HG03469 (cell line): ENCODE data around the gene TOMM6.
"Not testable (repeated sequence)": the region's sequence is repeated elsewhere in the genome, so short reads cannot be mapped to it uniquely, and the experiment has no call there.

ENCODE experiments used
- ATAC-seq: cut with Tn5 transposase; IDR thresholded peaks from one replicate; pipeline ENCODE4 v1.9.1; 2021; ENCODE audit warnings: mild to moderate bottlenecking, moderate library complexity, moderate number of reproducible peaks; ENCODE audit not compliant: unreplicated experiment

The TOMM6 gene

GRCh38 chr6:41783106-41783780 lies 4.3 kb upstream of the TOMM6 start:
- ATAC-seq = no peak

DNA sequence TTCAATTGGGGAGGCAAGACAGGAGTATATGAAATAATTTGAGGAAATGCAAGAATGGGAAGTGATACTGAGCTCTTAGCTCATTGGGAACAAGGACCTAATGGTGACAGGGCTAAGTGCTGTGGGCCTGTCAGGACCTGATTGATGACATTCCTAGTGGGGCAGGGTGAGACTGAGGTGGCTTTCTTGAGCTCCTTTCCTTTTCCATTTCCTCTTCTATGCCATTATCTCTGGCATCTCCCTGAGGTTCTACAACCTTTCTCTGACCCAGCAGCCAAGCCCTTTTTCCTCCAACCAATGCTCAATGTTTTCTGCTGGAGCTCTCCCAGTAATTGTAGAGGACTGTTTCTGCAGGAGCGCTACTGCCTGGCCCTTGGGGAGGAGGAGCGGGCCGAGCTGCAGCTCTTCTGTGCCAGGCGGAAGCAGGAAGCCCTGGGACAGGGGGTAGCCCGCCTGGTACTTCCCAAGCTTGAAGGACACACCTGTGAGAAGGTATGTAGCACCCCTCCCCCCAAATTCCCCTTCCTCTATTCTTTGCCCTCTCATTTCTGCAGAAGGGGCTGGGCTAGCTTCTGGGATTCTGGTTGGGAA lies 2.8 kb upstream of the TOMM6 start:
- ATAC-seq = no peak

- no peak for ATAC-seq
These were observed 2.2 kb upstream of the TOMM6 start for GRCh38 chr6:41785254-41785653.

- no peak for ATAC-seq
These were observed 1.6 kb upstream of the TOMM6 start for GRCh38 chr6:41785689-41786450.

- no peak for ATAC-seq
These were observed 859 bp upstream of the TOMM6 start for GRCh38 chr6:41786451-41787218.

- no peak for ATAC-seq
These were observed 1.9 kb downstream of the TOMM6 start for GRCh38 chr6:41789390-41789724.

GRCh38 chr6:41790045-41790444 lies 2.6 kb downstream of the TOMM6 start:
- no peak for ATAC-seq

GRCh38 chr6:41791305-41791704 lies 3.8 kb downstream of the TOMM6 start:
- no peak for ATAC-seq

- no peak for ATAC-seq
These were observed 4.5 kb downstream of the TOMM6 start for GRCh38 chr6:41791984-41792383.

GRCh38 chr6:41796474-41796873 lies 9.0 kb downstream of the TOMM6 start:
- no peak for ATAC-seq

- no peak for ATAC-seq
These were observed 11.5 kb downstream of the TOMM6 start for GRCh38 chr6:41798901-41799558.

- no peak for ATAC-seq
These were observed 12.0 kb downstream of the TOMM6 start for GRCh38 chr6:41799559-41799911.

GRCh38 chr6:41801380-41801779 lies 13.9 kb downstream of the TOMM6 start:
- no peak for ATAC-seq

GRCh38 chr6:41805830-41806774 lies 18.6 kb downstream of the TOMM6 start:
- no peak for ATAC-seq

- ATAC-seq = no peak
These were observed 23.6 kb downstream of the TOMM6 start for GRCh38 chr6:41811095-41811494.

DNA sequence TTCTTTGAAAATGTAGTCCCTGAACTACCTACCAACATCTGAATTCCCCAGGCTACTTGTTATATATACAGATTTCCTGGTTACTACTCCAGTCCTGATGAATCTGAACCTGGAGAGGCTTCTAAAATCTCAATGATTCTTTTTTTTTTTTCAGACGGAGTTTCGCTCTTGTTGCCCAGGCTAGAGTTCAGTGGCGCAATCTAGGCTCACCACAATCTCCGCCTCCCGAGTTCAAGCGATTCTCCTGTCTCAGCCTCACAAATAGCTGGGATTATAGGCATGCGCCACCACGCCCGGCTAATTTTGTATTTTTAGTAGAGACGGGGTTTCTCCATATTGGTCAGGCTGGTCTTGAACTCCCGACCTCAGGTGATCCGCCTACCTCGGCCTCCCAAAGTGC lies 24.5 kb downstream of the TOMM6 start:
- not testable (repeated sequence) for ATAC-seq

- ATAC-seq = no peak
These were observed 26.0 kb downstream of the TOMM6 start for GRCh38 chr6:41813469-41813868.

- no peak for ATAC-seq
These were observed 26.5 kb downstream of the TOMM6 start for GRCh38 chr6:41813956-41814355.

DNA sequence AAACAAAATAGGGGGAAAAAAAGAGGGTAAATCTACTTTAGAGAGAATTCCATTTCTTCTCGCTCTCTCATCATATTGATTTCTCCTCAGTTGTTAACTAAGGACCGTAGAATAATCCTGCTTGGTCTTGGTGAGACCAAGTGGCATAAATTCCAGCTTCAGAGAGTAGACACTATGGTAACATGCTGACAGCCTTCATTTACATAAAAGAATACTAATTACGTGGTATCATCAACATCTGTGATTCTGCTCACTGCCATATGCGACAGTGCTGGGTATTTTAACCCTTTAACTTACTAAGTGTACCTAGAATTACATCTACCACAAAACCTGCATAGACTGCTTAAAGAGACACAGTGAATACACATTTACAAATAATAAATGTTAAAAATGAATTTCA lies 27.1 kb downstream of the TOMM6 start:
- ATAC-seq = no peak

DNA sequence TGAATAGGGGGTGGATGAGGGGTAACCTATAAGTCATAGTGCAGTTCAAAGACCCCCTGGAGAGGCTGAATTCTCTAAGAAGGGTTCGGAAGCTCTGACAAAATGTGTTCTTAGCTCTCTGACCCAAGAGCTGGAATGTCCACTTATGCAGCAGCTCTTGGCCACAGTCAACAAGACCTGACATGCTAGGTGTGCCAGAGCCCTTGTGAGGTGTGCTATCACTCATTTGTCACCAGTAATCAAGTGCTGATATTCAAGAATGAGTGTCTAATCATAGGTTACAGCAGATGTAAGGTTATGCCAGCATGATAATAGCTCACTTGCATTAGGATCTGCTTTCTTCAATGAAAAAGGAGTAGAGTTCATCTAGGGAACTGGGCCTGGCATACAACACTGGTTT lies 28.1 kb downstream of the TOMM6 start:
- ATAC-seq = no peak
